GM21619 (cell line): ENCODE measurements around the gene EIPR1.

ENCODE experiments used
- ATAC-seq: cut with Tn5 transposase; IDR thresholded peaks from one replicate; pipeline ENCODE4 v1.9.1; 2021; ENCODE audit not compliant: unreplicated experiment

EIPR1 gene

GRCh38 chr2:3377612-3378432 lies at the start of gene EIPR1:
TSS of gene EIPR1 (minus strand) at chr2:3377818. CDS start at chr2:3377689, 129 bp downstream.
- ATAC-seq, result peak; percentile 78

GRCh38 chr2:3427272-3427671 lies 49.7 kb upstream of the EIPR1 start:
- peak; percentile 63 for ATAC-seq

- ATAC-seq, result no peak
These were observed 49.0 kb upstream of the EIPR1 start for GRCh38 chr2:3426615-3427014.

GRCh38 chr2:3424171-3424795 lies 46.7 kb upstream of the EIPR1 start:
- ATAC-seq, result no peak

GRCh38 chr2:3423492-3424170 lies 46.0 kb upstream of the EIPR1 start:
- no peak for ATAC-seq

GRCh38 chr2:3422161-3422779 lies 44.7 kb upstream of the EIPR1 start:
- peak; percentile 56 for ATAC-seq

GRCh38 chr2:3421580-3421979 lies 44.0 kb upstream of the EIPR1 start:
- no peak for ATAC-seq

- ATAC-seq, result no peak
These were observed 43.3 kb upstream of the EIPR1 start for GRCh38 chr2:3420769-3421397.

- no peak for ATAC-seq
These were observed 42.6 kb upstream of the EIPR1 start for GRCh38 chr2:3420076-3420768.

GRCh38 chr2:3418766-3419404 lies 41.3 kb upstream of the EIPR1 start:
- ATAC-seq, result no peak

GRCh38 chr2:3414133-3414860 lies 36.7 kb upstream of the EIPR1 start:
- ATAC-seq, result no peak

- no peak for ATAC-seq
These were observed 36.1 kb upstream of the EIPR1 start for GRCh38 chr2:3413697-3414096.

GRCh38 chr2:3411103-3411502 lies 33.5 kb upstream of the EIPR1 start:
- no peak for ATAC-seq

GRCh38 chr2:3409627-3410170 lies 32.1 kb upstream of the EIPR1 start:
- no peak for ATAC-seq

GRCh38 chr2:3408781-3409180 lies 31.2 kb upstream of the EIPR1 start:
- no peak for ATAC-seq

- ATAC-seq, result no peak
These were observed 28.9 kb upstream of the EIPR1 start for GRCh38 chr2:3406501-3406900.

- ATAC-seq, result no peak
These were observed 28.3 kb upstream of the EIPR1 start for GRCh38 chr2:3405876-3406275.

- ATAC-seq, result no peak
These were observed 27.7 kb upstream of the EIPR1 start for GRCh38 chr2:3405307-3405706.

- no peak for ATAC-seq
These were observed 26.8 kb upstream of the EIPR1 start for GRCh38 chr2:3404349-3404894.
